AG08395 (cell line): ENCODE results near the gene GDPGP1.
"Not testable (repeated sequence)": the region's sequence is repeated elsewhere in the genome, so short reads cannot be mapped to it uniquely, and the experiment has no call there.

Source experiments
- DNase-seq: peaks from one replicate; pipeline ENCODE4 v3.0.0; 2012; ENCODE audit warnings: mixed read lengths, low spot score

Gene GDPGP1

GRCh38 chr15:90234096-90234988 lies at the start of gene GDPGP1:
TSS of gene GDPGP1 (plus strand) at chr15:90234209. CDS start at chr15:90240909, 6,700 bp downstream.
- peak; percentile 100 for DNase-seq

- peak; percentile 74 for DNase-seq
These were observed 49.0 kb upstream of the GDPGP1 start for GRCh38 chr15:90184786-90185704.

- DNase-seq, result no peak
These were observed 46.6 kb upstream of the GDPGP1 start for GRCh38 chr15:90187257-90187868.

GRCh38 chr15:90188065-90188464 lies 45.9 kb upstream of the GDPGP1 start:
- not testable (repeated sequence) for DNase-seq

GRCh38 chr15:90188914-90189748 lies 44.9 kb upstream of the GDPGP1 start:
- no peak for DNase-seq

GRCh38 chr15:90189781-90190467 lies 44.1 kb upstream of the GDPGP1 start:
- DNase-seq, result no peak

- DNase-seq, result no peak
These were observed 43.2 kb upstream of the GDPGP1 start for GRCh38 chr15:90190606-90191343.

GRCh38 chr15:90191344-90191687 lies 42.7 kb upstream of the GDPGP1 start:
- no peak for DNase-seq

GRCh38 chr15:90191794-90192509 lies 42.1 kb upstream of the GDPGP1 start:
- no peak for DNase-seq

- DNase-seq, result no peak
These were observed 40.8 kb upstream of the GDPGP1 start for GRCh38 chr15:90192961-90193786.

GRCh38 chr15:90194655-90195054 lies 39.4 kb upstream of the GDPGP1 start:
- no peak for DNase-seq

GRCh38 chr15:90200534-90201129 lies 33.4 kb upstream of the GDPGP1 start:
- no peak for DNase-seq

GRCh38 chr15:90201130-90201943 lies 32.7 kb upstream of the GDPGP1 start, which contains the start of gene SEMA4B:
TSS of gene SEMA4B (plus strand) at chr15:90201330. CDS start at chr15:90201579, 249 bp downstream.
- peak; percentile 77 for DNase-seq

GRCh38 chr15:90201944-90202375 lies 32.0 kb upstream of the GDPGP1 start:
- no peak for DNase-seq

- no peak for DNase-seq
These were observed 31.1 kb upstream of the GDPGP1 start for GRCh38 chr15:90202929-90203328.

GRCh38 chr15:90203473-90203872 lies 30.5 kb upstream of the GDPGP1 start:
- no peak for DNase-seq

GRCh38 chr15:90203922-90204321 lies 30.1 kb upstream of the GDPGP1 start:
- DNase-seq, result no peak
